ENCODE results near the gene DAB1. TPM values are rescaled to one million over a fixed set of nuclear protein-coding genes. Genes with fewer than 3 reads are reported as not detected.

DAB1 gene
- total and polyA plus RNA-seq, 2 of the 8 experiments (the other 6 are each of a cell fraction or from before 2014, with no cell fraction given), result 4.4 to 11.8 TPM

- no peak overlapping the region for H4K5ac ChIP-seq (ENCODE audit: insufficient read length, low read depth, low read length)
- no peaks in the 10 kb centered on the region for H3K27me3 ChIP-seq (replicated peaks in 1 of 4; ENCODE audit: control insufficient read depth in 3 of 4, extremely low read depth in 1 of 4, insufficient read depth in 3 of 4, low read length in 3 of 4)
- no peak overlapping the region for H3K56ac ChIP-seq (replicated peaks; ENCODE audit: insufficient read length, low read depth, low read length)
- no peaks in the 10 kb centered on the region for H3K79me2 ChIP-seq (ENCODE audit: control insufficient read depth in 1 of 2, insufficient read depth in 2 of 2, low read length in 2 of 2)
- no peak overlapping the region for H3K27ac ChIP-seq (ENCODE audit: low read depth, low read length)
- no peak overlapping the region for H3K4ac ChIP-seq (replicated peaks; ENCODE audit: insufficient read length, low read depth, low read length)
- H2BK15ac ChIP-seq (ENCODE audit: low read length), result no peak overlapping the region
- no peak overlapping the region for H2BK5ac ChIP-seq (ENCODE audit: low read depth, low read length)
- H3K9me3 ChIP-seq (ENCODE audit: insufficient read depth in 2 of 2, low read depth in 1 of 2, low read length in 1 of 2), result no peaks in the 10 kb centered on the region
- no peak overlapping the region for H2BK120ac ChIP-seq (replicated peaks; ENCODE audit: low read depth, low read length)
- FAIRE-seq (no peak), DNase-seq (ENCODE audit: low read depth in 1 of 2, low spot score in 2 of 2) (no peak)
- H2BK20ac ChIP-seq (ENCODE audit: low read length), result no peak overlapping the region
- H3K79me1 ChIP-seq (ENCODE audit: low read depth, low read length), result no peaks in the 10 kb centered on the region
- no peak overlapping the region for H2BK12ac ChIP-seq (ENCODE audit: low read depth, low read length)
- no peaks in the 10 kb centered on the region for H4K20me1 ChIP-seq (replicated peaks in 1 of 2; ENCODE audit: control insufficient read depth in 1 of 2, insufficient read depth in 2 of 2, low read length in 2 of 2)
- CTCF ChIA-PET (ENCODE audit: partially characterized antibody), result interaction anchor here (0.9 to 1.6 kb wide), 6 partner anchors 12 to 80 kb away, joined by 3 to 8 read pairs (median 4); no protein-coding TSS in a partner anchor
- H2AFZ ChIP-seq (ENCODE audit: low read length), result no peak overlapping the region
- no peak overlapping the region for H4K8ac ChIP-seq (ENCODE audit: extremely low read depth, insufficient read depth, low read length)
- no peak overlapping the region for H3K4me2 ChIP-seq (ENCODE audit: insufficient read depth in 1 of 2, low read depth in 2 of 2, low read length in 2 of 2)
- H3K4me3 ChIP-seq (ENCODE audit: extremely low read depth in 1 of 4, insufficient read depth in 2 of 4, low read depth in 3 of 4, low read length in 4 of 4), result no peak overlapping the region
- 87% methylated on average over 15 of the region's 15 CpGs; no CpG with 5 or more reads in 1 of the 2 experiments for WGBS, 2 experiments (ENCODE audit: extremely low coverage in 1 of 2, insufficient coverage in 1 of 2, insufficient read length in 1 of 2, insufficient replicate concordance in 2 of 2, low coverage in 1 of 2, low lambda C conversion rate in 2 of 2, missing lambda C conversion rate in 1 of 2)
- H3K14ac ChIP-seq (ENCODE audit: insufficient read length), result no peak overlapping the region
- H3K18ac ChIP-seq (ENCODE audit: extremely low read depth, low read length), result no peak overlapping the region
- H2AK5ac ChIP-seq (ENCODE audit: low read depth, low read length), result no peak overlapping the region
- H3K4me1 ChIP-seq (replicated peaks in 1 of 4; ENCODE audit: control insufficient read depth in 3 of 4, insufficient read depth in 4 of 4, low read length in 3 of 4), result peaks cover 0 to 4% (median 1%) of the 10 kb centered on the region in 4 experiments; a peak in 4 of 7 replicates
- H3K23me2 ChIP-seq (ENCODE audit: low read depth, low read length), result no peaks in the 10 kb centered on the region
- H4K91ac ChIP-seq (replicated peaks; ENCODE audit: insufficient read length, low read length), result no peak overlapping the region
- no peak overlapping the region for H3K23ac ChIP-seq (ENCODE audit: insufficient read length)
- H3K9ac ChIP-seq (replicated peaks in 1 of 4; ENCODE audit: extremely low read depth in 1 of 4, low read depth in 3 of 4, low read length in 3 of 4), result no peak overlapping the region
- POLR2A ChIA-PET (ENCODE audit: partially characterized antibody), result interaction anchor here (1.2 kb wide), 1 partner anchor 19 kb away, joined by 3 read pairs; no protein-coding TSS in a partner anchor
- no peaks in the 10 kb centered on the region for H3K36me3 ChIP-seq (ENCODE audit: control insufficient read depth in 2 of 4, insufficient read depth in 4 of 4, low read length in 3 of 4)
- TF ChIP-seq USF2 (IDR thresholded peaks at IDR 0.05; ENCODE audit: low read length), result no peak
- no peak for TF ChIP-seq ATF2 (IDR thresholded peaks at IDR 0.05; ENCODE audit: low read length)
- TF ChIP-seq ASH2L (IDR thresholded peaks at IDR 0.05; ENCODE audit: low read length), result no peak
- TF ChIP-seq SAP30 (IDR thresholded peaks at IDR 0.05; ENCODE audit: insufficient read depth, insufficient replicate concordance, low read length), result no peak
- no peak for TF ChIP-seq SIN3A (conservative IDR thresholded peaks at IDR 0.05 in 1 of 2, IDR thresholded peaks at IDR 0.05 in 1 of 2; ENCODE audit: low read depth in 1 of 2, low read length in 2 of 2)
- TF ChIP-seq CREB1 (IDR thresholded peaks at IDR 0.05), result no peak
- no peak for TF ChIP-seq RBBP5 (IDR thresholded peaks at IDR 0.05; ENCODE audit: borderline replicate concordance, low read depth, low read length)
- TF ChIP-seq BCL11A (IDR thresholded peaks at IDR 0.05; ENCODE audit: low read depth in 2 of 2, low read length in 2 of 2), result no peak
- no peak for TF ChIP-seq CTBP2 (IDR thresholded peaks at IDR 0.05; ENCODE audit: borderline replicate concordance, insufficient read depth, insufficient read length, low read length)
Observed at GRCh38 chr1:56992318-56993125, 431.3 kb downstream of the DAB1 start.

All from H1 (cell line).